ENCODE measurements around the gene TCF20. TPM values are rescaled to one million over a fixed set of nuclear protein-coding genes. Genes with fewer than 3 reads are reported as not detected.

The TCF20 gene
- total and polyA plus RNA-seq, 12 donors: 4.2 to 18.8 (median 14.0) TPM

- H3K4me1 ChIP-seq: peaks cover 0 to 15% (median 6%) of the 10 kb centered on the region in 9 donors
- peak in 3 of 8 donors; percentile 21 to 45 (median 35) for ATAC-seq
- intact Hi-C loops (cut with DNase I): loop anchor here in 3 of 10 donors (10.0 kb wide), 3 partner anchors 67 to 143 kb away; no protein-coding TSS in a partner anchor
- no peak for DNase-seq
- TF ChIP-seq, protein P1, sequence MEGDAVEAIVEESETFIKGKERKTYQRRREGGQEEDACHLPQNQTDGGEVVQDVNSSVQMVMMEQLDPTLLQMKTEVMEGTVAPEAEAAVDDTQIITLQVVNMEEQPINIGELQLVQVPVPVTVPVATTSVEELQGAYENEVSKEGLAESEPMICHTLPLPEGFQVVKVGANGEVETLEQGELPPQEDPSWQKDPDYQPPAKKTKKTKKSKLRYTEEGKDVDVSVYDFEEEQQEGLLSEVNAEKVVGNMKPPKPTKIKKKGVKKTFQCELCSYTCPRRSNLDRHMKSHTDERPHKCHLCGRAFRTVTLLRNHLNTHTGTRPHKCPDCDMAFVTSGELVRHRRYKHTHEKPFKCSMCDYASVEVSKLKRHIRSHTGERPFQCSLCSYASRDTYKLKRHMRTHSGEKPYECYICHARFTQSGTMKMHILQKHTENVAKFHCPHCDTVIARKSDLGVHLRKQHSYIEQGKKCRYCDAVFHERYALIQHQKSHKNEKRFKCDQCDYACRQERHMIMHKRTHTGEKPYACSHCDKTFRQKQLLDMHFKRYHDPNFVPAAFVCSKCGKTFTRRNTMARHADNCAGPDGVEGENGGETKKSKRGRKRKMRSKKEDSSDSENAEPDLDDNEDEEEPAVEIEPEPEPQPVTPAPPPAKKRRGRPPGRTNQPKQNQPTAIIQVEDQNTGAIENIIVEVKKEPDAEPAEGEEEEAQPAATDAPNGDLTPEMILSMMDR (IDR thresholded peaks at IDR 0.05): no peak
- no peak overlapping the region for H3K4me3 ChIP-seq
- WGBS, 2 donors: 75 to 78% methylated on average over 22 to 25 of the region's 25 CpGs
- H3K27me3 ChIP-seq: peaks cover 0 to 19% (median 7%) of the 10 kb centered on the region in 7 donors
- H3K9me3 ChIP-seq: no peaks in the 10 kb centered on the region
- no peaks in the 10 kb centered on the region for H3K36me3 ChIP-seq
- H3K27ac ChIP-seq: no peak overlapping the region
Observed at GRCh38 chr22:42317691-42318547, 47.5 kb upstream of the TCF20 start.

DNA sequence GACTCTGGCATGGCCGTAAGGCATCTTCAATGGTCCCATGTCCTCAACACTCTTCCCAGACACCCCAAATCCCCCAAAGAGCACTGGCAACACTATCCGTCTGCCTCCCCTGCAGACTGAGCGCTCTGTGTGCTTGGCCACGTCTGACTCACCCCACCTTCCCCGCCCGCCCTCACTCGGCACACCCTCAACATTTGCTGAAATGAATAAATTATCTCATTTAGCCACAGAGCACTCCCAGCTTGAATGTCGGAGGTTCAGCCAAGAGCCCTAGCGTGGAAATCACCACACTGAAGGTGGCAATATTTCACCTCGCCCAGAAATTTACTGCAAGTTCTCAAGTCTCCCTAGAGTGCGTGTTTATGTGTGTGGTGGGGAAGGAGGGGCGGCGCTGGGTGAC is 46.6 kb upstream of the TCF20 start:
- ATAC-seq (peak in 3 of 8 donors; percentile 42 to 55 (median 49)), DNase-seq (no peak)

DNA sequence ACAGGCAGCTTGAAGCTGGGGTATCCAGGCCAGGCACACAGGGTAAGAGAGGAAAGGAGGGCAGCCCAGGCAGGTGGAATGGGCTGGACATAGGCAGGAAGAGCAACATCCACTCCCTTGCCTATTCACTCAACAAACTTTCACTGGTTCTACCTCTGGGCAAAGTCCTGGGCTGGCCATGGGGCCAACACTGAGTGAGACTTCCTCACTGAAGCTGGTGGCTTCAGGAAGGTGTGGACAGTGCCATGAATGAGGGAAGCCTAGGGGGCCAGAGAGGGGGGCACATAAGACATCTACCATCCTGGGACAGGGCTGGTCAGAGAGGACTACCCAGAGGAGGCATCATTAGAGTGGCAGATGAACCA is 44.9 kb upstream of the TCF20 start:
- TF ChIP-seq, protein P1 (IDR thresholded peaks at IDR 0.05): no peak
- no peaks in the 10 kb centered on the region for H3K9me3 ChIP-seq
- intact Hi-C loops (cut with DNase I): loop anchor here in 3 of 10 donors (10.0 kb wide), 3 partner anchors 69 to 141 kb away; no protein-coding TSS in a partner anchor
- H3K36me3 ChIP-seq: no peaks in the 10 kb centered on the region
- DNase-seq (no peak), ATAC-seq (no peak)
- no peak overlapping the region for H3K27ac ChIP-seq
- H3K4me3 ChIP-seq: no peak overlapping the region
- H3K4me1 ChIP-seq: peaks cover 0 to 15% (median 6%) of the 10 kb centered on the region in 9 donors
- peaks cover 0 to 37% (median 24%) of the 10 kb centered on the region in 7 donors for H3K27me3 ChIP-seq

More for the DNA sequence above, 46.6 kb upstream of the TCF20 start:
- H3K27me3 ChIP-seq: peaks cover 0 to 24% (median 16%) of the 10 kb centered on the region in 7 donors
- H3K27ac ChIP-seq: no peak overlapping the region
- H3K9me3 ChIP-seq: no peaks in the 10 kb centered on the region
- TF ChIP-seq, protein P1 (IDR thresholded peaks at IDR 0.05): no peak
- H3K4me3 ChIP-seq: no peak overlapping the region
- peaks cover 0 to 15% (median 6%) of the 10 kb centered on the region in 9 donors for H3K4me1 ChIP-seq
- intact Hi-C loops (cut with DNase I): loop anchor here in 3 of 10 donors (10.0 kb wide), 3 partner anchors 68 to 142 kb away; no protein-coding TSS in a partner anchor
- no peaks in the 10 kb centered on the region for H3K36me3 ChIP-seq
- 67 to 70% methylated on average over 13 of the region's 13 CpGs for WGBS, 2 donors

GRCh38 chr22:42314709-42315391 is 44.4 kb upstream of the TCF20 start:
- no peaks in the 10 kb centered on the region for H3K36me3 ChIP-seq
- WGBS, 2 donors: 47 to 48% methylated on average over 5 of the region's 5 CpGs
- peaks cover 0 to 15% (median 6%) of the 10 kb centered on the region in 9 donors for H3K4me1 ChIP-seq
- no peak for DNase-seq
- no peaks in the 10 kb centered on the region for H3K9me3 ChIP-seq
- H3K27me3 ChIP-seq: peaks cover 0 to 38% (median 24%) of the 10 kb centered on the region in 7 donors
- TF ChIP-seq, protein P1 (IDR thresholded peaks at IDR 0.05): no peak
- intact Hi-C loops (cut with DNase I): loop anchor here in 3 of 10 donors (10.0 kb wide), 3 partner anchors 70 to 140 kb away; no protein-coding TSS in a partner anchor
- H3K4me3 ChIP-seq: no peak overlapping the region
- no peak overlapping the region for H3K27ac ChIP-seq
- ATAC-seq: no peak
